Nephron (organoid): ENCODE measurements around the gene ETS1.

Experiments
- H3K27ac Mint-ChIP-seq, 3 experiments: 2 replicates each; pipeline ENCODE4 v1.8.0; 2020; ENCODE audit warnings: mixed read lengths in 3 of 3, mild to moderate bottlenecking in 2 of 3, moderate library complexity in 1 of 3
- H3K27me3 Mint-ChIP-seq: 2 replicates; pipeline ENCODE4 v1.8.0; 2021; ENCODE audit warnings: low read depth, mild to moderate bottlenecking, moderate library complexity, mixed read lengths
- H3K36me3 Mint-ChIP-seq: 2 replicates; pipeline ENCODE4 v1.8.0; 2020; ENCODE audit warnings: low read depth, mixed read lengths
- H3K4me1 Mint-ChIP-seq: 2 replicates; pipeline ENCODE4 v1.8.0; 2020; ENCODE audit warnings: mixed read lengths
- H3K4me3 Mint-ChIP-seq, 3 experiments: 2 replicates each; pipeline ENCODE4 v1.8.0; 2020; ENCODE audit warnings: mild to moderate bottlenecking in 3 of 3, mixed read lengths in 3 of 3, moderate library complexity in 2 of 3
- H3K9me3 Mint-ChIP-seq: 2 replicates; pipeline ENCODE4 v1.8.0; 2020; ENCODE audit warnings: mixed read lengths
- TF ChIP-seq, protein P1 (sequence below), 3 experiments: fragments of 200-600 bp; sonication (generic); IDR thresholded peaks; one replicate each; pipeline ENCODE4 v1.5.0; 2021; ENCODE audit warnings: antibody characterized with exemption in 3 of 3; ENCODE audit not compliant: unreplicated experiment in 3 of 3

Gene ETS1

DNA sequence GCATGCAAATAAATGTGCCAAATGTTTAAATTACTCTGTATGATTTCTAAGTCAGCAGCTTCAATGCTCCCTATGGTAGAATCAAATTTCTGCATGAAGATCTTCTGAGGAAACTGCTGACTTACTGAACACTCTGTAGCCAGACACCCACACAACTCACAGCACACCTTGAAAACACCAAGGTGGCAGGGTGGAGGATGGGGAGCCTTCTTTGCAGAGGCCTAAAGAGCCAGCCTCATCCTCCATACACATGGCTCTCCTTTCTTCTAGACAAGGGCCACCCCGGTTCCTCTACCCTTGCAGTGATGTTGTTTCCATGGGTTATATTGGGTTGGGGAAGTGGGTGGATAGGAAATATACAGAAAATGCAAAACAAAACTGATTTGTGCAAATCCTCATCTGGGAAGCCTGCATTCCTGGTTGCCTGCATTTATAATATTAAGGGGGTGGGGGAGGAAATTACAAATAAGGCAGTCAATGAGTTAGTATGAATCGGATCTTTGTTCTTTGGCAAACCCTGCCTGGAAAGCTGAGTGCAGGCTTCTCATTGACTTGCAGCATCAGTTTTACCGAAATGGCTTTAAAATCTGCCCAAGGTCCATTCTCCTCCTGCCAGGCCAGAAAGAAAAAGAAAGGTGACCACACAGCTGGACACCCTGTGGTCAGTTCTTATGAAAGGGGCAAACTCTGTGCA, 15.8 kb upstream of the ETS1 start:
- Mint-ChIP-seq H3K36me3 (no peaks in the 10 kb centered on the region), H3K4me3 (no peak overlapping the region), H3K9me3 (no peaks in the 10 kb centered on the region), H3K27ac (peak overlapping the region; percentile 9 to 38 (median 13)), H3K4me1 (peaks cover 21% of the 10 kb centered on the region), H3K27me3 (peaks cover 19% of the 10 kb centered on the region)
- TF ChIP-seq, protein P1, sequence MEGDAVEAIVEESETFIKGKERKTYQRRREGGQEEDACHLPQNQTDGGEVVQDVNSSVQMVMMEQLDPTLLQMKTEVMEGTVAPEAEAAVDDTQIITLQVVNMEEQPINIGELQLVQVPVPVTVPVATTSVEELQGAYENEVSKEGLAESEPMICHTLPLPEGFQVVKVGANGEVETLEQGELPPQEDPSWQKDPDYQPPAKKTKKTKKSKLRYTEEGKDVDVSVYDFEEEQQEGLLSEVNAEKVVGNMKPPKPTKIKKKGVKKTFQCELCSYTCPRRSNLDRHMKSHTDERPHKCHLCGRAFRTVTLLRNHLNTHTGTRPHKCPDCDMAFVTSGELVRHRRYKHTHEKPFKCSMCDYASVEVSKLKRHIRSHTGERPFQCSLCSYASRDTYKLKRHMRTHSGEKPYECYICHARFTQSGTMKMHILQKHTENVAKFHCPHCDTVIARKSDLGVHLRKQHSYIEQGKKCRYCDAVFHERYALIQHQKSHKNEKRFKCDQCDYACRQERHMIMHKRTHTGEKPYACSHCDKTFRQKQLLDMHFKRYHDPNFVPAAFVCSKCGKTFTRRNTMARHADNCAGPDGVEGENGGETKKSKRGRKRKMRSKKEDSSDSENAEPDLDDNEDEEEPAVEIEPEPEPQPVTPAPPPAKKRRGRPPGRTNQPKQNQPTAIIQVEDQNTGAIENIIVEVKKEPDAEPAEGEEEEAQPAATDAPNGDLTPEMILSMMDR (IDR thresholded peaks at IDR 0.05; ENCODE audit: unreplicated experiment in 3 of 3), result no peak

DNA sequence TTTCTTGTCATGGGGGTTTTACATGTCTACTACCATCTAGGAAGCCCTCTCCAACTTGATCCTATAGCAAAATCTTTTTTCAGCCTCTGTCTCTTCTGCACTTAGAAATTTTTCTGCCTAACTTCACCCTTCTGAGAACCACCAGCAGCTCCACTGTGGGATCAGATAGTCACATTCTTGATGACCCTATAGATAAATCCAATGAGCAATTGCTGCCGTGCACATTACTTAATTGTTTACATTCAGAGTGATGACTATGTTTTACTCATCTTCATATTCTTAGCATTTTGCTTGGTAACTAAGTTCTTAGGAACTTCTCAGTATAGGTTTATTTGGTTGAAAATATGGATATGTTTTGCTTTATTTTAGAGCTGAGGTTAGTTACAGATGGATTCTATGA, 12.4 kb upstream of the ETS1 start:
- H3K27me3 Mint-ChIP-seq, result peaks cover 34% of the 10 kb centered on the region
- H3K4me1 Mint-ChIP-seq, result peaks cover 19% of the 10 kb centered on the region
- no peaks in the 10 kb centered on the region for H3K9me3 Mint-ChIP-seq
- H3K4me3 Mint-ChIP-seq, result no peak overlapping the region
- no peaks in the 10 kb centered on the region for H3K36me3 Mint-ChIP-seq
- TF ChIP-seq, protein P1 (IDR thresholded peaks at IDR 0.05; ENCODE audit: unreplicated experiment in 3 of 3), result no peak
- no peak overlapping the region for H3K27ac Mint-ChIP-seq

DNA sequence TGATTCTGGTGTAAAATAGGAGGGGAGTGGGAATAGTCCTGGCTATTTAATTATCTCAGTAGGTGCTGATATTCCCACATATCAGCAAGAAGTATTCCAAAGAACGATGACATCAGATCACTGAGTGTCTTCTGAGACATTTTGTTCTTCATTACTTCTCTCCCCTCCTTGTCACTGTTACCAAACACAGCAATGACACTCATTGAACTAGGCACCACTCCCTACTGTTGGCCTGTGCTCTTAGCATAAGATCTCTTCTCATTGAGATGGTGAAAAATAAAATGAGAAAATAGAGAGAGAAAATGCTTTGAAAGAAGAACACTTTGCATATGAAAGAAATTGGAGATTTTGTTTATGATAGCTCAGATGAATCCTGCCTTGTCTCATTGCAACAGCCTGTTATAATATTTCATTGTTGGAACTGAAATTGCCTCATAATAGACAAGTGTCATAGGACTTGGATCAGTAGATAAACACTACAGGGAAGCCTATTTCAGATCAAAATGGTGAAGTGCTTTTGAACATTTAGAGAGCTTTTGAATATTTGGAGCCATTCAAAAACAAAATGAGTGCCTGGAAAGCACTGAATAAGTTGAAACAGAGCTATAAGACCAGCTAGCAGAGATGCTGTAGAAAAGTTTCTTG, 11.3 kb upstream of the ETS1 start:
- Mint-ChIP-seq H3K4me3 (no peak overlapping the region), H3K27me3 (peaks cover 36% of the 10 kb centered on the region), H3K27ac (no peak overlapping the region), H3K36me3 (no peaks in the 10 kb centered on the region), H3K9me3 (no peaks in the 10 kb centered on the region), H3K4me1 (peaks cover 8% of the 10 kb centered on the region)
- TF ChIP-seq, protein P1 (IDR thresholded peaks at IDR 0.05; ENCODE audit: unreplicated experiment in 3 of 3), result no peak

DNA sequence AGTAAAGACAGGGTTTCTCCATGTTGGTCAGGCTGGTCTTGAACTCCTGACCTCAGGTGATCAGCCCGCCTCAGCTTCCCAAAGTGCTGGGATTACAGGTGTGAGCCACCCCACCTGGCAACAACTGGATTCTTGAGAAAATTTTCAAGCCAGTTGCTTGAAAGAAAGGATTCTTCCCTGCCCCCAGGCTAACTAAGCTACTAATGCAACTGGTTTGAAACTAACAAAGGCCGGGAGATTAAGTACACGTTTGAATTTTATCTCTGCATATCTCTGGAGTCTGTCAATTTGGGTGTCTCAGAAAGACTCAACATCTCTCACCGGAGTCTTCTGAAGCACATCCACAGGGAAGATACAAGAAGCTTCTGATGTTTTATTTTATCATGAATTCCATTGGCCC, 10.7 kb upstream of the ETS1 start:
- TF ChIP-seq, protein P1 (IDR thresholded peaks at IDR 0.05; ENCODE audit: unreplicated experiment in 3 of 3), result no peak
- Mint-ChIP-seq H3K4me1 (peaks cover 3% of the 10 kb centered on the region), H3K9me3 (no peaks in the 10 kb centered on the region), H3K27ac (no peak overlapping the region), H3K4me3 (no peak overlapping the region), H3K27me3 (peaks cover 34% of the 10 kb centered on the region), H3K36me3 (no peaks in the 10 kb centered on the region)

DNA sequence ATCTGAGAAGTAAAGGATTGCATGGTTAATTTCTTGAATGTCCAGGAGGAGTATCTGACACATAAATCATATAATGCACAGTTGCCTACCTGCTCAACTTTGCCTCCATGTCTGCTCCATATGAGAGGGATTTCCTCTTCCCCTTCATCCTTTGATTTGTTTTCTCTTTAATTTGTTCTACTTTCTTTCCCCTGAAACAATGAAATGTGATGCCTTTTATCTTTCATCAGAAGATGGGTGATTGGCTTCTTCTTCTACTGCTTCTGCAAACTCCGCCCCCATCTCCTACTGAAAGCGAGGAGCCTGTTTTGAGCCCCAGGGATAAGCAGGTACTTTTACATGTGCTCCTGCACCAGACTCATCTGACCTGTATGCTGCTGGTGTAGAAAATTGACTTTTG, 9.9 kb upstream of the ETS1 start:
- H3K27ac Mint-ChIP-seq, result no peak overlapping the region
- peaks cover 43% of the 10 kb centered on the region for H3K27me3 Mint-ChIP-seq

More for the DNA sequence above, 9.9 kb upstream of the ETS1 start:
- Mint-ChIP-seq H3K4me3 (no peak overlapping the region), H3K4me1 (no peaks in the 10 kb centered on the region), H3K36me3 (no peaks in the 10 kb centered on the region), H3K9me3 (no peaks in the 10 kb centered on the region)
- TF ChIP-seq, protein P1 (IDR thresholded peaks at IDR 0.05; ENCODE audit: unreplicated experiment in 3 of 3), result no peak
